22Rv1 (cell line): ENCODE measurements around the gene RAD51B.

Source experiments
- ZFX ChIP-seq: fragments of 450-650 bp; IDR thresholded peaks from 2 replicates; pipeline ENCODE4 v1.6.1; 2017; ENCODE audit warnings: antibody characterized with exemption, borderline replicate concordance
- TF ChIP-seq, protein P1 (sequence below): fragments of 450-650 bp; IDR thresholded peaks from 2 replicates; pipeline ENCODE4 v1.5.1; 2017; ENCODE audit warnings: mild to moderate bottlenecking

DNA sequence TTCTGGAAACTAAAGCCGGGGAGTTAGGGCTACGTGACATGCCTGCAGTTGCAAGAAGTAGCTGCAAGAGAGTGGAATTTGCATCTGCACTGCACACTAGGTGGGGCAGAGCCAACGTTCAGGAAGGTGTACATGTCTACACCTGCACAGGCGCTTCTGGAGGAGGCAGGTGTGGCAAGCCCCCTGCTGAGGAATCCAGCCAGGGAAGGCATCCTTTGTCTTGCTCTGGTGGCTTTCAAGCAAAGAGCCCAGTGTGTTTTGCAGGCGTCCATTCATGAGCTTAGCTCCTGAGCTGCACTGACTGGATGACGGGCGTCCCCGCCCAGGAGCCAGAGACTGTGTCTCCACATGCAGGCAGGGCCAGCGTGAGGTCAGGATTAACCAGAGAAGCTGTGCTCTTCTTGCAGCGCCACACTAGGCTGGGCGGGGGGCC lies 856.9 kb downstream of the RAD51B start:
- TF ChIP-seq, protein P1, sequence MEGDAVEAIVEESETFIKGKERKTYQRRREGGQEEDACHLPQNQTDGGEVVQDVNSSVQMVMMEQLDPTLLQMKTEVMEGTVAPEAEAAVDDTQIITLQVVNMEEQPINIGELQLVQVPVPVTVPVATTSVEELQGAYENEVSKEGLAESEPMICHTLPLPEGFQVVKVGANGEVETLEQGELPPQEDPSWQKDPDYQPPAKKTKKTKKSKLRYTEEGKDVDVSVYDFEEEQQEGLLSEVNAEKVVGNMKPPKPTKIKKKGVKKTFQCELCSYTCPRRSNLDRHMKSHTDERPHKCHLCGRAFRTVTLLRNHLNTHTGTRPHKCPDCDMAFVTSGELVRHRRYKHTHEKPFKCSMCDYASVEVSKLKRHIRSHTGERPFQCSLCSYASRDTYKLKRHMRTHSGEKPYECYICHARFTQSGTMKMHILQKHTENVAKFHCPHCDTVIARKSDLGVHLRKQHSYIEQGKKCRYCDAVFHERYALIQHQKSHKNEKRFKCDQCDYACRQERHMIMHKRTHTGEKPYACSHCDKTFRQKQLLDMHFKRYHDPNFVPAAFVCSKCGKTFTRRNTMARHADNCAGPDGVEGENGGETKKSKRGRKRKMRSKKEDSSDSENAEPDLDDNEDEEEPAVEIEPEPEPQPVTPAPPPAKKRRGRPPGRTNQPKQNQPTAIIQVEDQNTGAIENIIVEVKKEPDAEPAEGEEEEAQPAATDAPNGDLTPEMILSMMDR, result no peak
- no peak for TF ChIP-seq ZFX
